Measurements from ENCODE around the gene NXN.
"Not testable (repeated sequence)": the region's sequence is repeated elsewhere in the genome, so short reads cannot be mapped to it uniquely, and the experiment has no call there.

NXN gene

GRCh38 chr17:979212-979538 lies 401 bp downstream of the NXN start:
- DNase-seq (ENCODE audit: low read depth in 2 of 2) = no peak

DNA sequence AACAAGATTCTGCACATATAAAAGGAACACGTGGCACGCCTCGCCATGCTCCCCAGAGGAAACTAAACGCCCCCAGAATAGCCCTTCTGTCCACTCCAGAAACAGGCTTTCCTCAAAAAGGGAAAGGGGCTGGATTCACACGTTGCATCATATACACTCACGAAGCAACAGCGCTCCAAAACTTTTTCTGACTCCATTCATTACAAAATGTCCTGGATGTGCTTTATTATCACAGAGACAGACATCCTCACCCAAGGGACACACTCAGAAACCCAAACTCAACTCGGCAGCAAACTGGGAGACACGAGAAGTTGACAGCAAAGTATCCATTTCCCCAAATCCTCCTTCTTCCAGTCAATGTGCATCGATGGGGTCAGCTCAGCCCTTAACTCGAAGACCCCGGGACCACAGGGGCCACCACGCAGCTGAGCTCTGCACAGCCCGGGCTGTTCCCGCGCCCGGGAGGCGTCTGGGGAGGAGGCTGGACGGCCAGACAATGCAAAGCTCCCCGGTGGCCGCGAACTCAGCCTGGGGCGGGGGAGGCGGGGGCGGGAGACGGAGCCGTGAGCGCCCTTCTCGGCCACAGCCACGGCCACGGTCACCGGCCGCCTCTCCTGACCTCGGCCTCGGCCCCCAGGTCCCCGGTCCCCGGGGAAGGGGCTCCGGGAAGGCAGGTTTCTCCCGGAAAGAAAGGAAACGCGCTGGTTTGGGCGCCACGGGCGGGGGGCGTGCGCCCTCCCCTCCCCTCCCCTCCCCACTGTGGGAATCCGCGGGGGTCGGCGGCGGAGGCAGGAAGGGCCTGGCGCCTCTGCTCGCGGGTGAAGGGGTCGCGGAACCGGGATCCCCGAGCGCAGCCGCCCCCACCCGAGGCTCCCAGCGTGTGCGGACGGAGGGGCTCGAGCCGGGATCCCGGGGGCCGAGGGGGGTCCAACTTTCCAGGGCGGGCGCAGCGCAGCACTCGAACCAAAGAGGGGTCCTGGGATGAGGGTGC lies 1.2 kb downstream of the NXN start:
- no peak for DNase-seq (ENCODE audit: low read depth in 2 of 2)

DNA sequence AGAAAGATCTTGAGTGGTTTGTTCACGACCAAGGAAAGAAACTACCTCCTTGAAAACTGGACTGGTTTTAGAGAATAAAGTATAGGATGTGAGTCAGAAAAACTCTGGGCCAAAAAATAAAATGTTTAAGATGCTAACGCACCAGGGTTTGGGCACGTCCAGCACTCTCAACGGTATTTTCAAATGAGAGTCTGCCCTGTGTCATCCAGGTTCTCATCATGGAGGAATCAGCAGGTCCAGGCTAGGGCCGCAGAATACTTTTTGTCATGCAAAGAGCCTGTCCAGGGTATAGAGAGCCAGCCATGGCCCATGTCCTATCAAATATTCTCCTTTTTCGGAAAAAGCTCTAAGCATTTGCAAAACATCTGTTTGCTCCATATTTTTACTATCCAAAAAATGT lies 2.4 kb downstream of the NXN start:
- DNase-seq (ENCODE audit: low read depth in 2 of 2) = no peak

- no peak for DNase-seq (ENCODE audit: low read depth in 2 of 2)
These were observed 3.3 kb downstream of the NXN start for GRCh38 chr17:976312-976711.

GRCh38 chr17:975371-975915 lies 4.1 kb downstream of the NXN start:
- DNase-seq (ENCODE audit: low read depth in 2 of 2) = no peak

DNA sequence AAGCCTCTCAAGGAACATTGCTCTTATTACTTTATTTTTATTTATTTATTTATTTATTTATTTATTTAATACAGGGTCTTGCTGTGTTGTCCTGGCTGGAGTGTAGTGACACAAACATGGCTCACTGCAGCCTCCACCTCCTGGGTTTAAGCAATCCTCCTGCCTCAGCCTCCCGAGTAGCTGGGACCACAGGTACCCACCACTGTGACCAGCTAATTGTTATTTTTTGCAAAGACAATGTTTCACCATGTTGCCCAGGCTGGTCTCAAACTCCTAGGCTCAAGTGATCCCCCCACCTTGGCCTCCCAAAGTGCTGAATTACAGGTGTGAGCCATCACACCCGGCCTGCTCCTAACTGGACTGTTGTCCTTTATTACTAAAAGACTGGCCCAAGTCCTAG lies 4.8 kb downstream of the NXN start:
- not testable (repeated sequence) for DNase-seq (ENCODE audit: low read depth in 2 of 2)

- DNase-seq (ENCODE audit: low read depth in 2 of 2) = no peak
These were observed 6.5 kb downstream of the NXN start for GRCh38 chr17:973053-973452.

- not testable (repeated sequence) for DNase-seq (ENCODE audit: low read depth in 2 of 2)
These were observed 7.7 kb downstream of the NXN start for GRCh38 chr17:971861-972260.

GRCh38 chr17:970364-970763 lies 9.2 kb downstream of the NXN start:
- DNase-seq (ENCODE audit: low read depth in 2 of 2) = no peak

DNA sequence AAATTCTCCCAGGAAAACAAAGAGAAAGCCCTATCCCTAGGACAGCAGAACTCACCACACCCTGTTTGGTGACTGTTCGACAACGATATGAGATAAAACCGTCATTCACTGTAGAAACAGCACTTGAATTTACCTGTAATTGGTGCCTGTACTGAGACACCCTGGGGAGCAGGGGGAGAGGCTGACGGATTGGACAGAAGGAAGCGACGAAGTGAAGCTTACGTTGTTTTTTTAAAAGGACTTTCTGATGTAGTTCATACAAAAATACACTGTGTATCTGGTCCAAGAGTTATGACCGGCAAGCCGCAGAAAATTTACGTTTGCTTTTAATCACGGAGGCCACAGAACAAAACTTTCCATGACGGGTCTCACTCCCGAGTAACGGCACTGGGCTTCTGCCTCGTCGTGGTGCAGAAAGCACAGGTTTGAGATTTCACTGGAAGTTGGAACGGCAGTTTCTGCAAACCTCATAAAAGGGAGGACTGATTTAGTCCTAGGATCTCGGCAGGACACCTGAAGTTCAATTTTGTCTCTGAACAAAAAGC lies 9.7 kb downstream of the NXN start:
- no peak for DNase-seq (ENCODE audit: low read depth in 2 of 2)

- no peak for DNase-seq (ENCODE audit: low read depth in 2 of 2)
These were observed 10.5 kb downstream of the NXN start for GRCh38 chr17:968812-969730.

DNA sequence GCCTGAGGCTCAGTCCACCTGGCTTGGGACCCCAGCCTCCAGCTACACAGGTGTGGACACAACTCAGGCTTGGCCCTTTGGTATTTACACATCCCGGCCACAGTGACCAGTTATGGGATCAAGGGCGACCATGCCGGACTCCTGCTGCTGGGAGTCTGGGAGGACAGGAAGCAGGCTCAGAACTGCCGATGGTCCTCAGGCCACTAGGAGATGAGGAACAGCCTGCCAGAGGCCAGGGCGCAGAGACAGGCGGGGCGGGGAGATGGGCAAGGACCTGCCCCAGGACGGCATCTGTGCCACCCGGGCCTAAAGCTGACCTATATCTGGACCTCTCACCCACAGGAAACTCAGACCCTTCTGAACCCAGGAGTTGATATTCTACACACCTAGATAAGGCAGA lies 12.5 kb downstream of the NXN start:
- DNase-seq (ENCODE audit: low read depth in 2 of 2) = no peak

- DNase-seq (ENCODE audit: low read depth in 2 of 2) = no peak
These were observed 14.1 kb downstream of the NXN start for GRCh38 chr17:965311-965989.

GRCh38 chr17:964876-965275 lies 14.7 kb downstream of the NXN start:
- DNase-seq (ENCODE audit: low read depth in 2 of 2) = no peak

DNA sequence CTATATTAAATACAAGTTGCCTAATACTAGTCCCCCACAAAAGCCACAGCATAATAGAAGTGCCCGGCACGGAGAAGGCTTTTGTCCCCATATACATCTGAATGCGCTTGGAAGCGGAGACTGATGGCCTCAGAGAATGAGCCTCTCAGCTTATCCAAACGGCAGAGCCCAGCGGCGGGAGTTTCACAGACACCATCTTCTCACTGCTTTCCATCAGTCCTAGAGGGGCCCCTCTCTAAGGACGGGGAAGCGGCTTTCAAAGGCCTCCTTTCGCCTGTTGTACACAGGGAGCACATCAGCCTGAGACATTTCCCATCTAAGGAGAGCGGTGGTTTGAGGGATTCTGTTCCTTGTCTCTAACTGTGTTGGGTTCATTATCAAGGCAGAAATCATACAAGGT lies 16.9 kb downstream of the NXN start:
- DNase-seq (ENCODE audit: low read depth in 2 of 2) = no peak

GRCh38 chr17:962166-962565 lies 17.4 kb downstream of the NXN start:
- DNase-seq (ENCODE audit: low read depth in 2 of 2) = no peak

GRCh38 chr17:958712-959451 lies 20.7 kb downstream of the NXN start:
- DNase-seq (ENCODE audit: low read depth in 2 of 2) = no peak

DNA sequence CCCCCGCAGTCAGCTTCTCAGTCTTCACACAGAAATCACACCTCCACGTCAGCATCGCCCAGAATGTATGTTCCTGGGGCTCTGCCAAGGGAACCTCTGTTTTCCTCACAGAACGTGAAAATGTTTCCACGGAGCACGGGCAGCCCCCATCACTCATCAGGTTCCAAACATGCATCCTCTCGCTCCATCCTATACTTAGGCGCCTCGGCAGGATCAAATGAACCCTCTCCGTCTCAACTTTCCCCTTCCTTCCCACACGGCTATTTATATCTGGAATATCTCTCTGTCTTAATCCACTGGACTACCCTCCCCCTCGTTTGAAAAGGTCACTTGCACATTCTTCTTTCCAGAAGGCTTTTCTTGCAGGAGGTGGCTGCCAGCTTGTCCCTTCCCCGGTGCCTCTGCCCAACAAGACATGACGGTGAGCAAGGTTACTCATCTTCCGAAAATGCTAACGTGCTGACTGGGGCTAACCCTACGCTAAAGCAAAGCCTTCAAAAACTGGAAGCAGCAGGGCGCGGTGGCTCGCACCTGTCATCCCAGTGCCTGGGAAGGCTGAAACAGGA lies 21.6 kb downstream of the NXN start:
- no peak for DNase-seq (ENCODE audit: low read depth in 2 of 2)

DNA sequence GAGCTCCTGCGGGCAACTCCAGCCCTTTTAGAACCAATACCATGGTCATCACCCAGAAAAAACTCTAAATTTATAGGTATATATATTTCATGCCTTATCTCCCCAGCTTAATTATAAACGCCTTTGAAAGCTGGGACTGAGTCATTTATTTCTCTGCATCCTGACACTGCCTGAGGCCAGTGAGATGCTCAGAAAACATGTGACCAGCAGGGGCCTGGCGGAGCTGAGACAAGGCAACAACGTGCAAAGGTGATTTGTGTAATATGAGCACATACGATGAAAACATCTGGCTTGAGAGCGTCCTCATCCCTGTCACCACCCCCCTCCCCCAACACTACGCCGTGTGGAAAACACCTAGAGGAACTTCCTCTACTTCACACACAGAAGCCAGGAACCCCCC lies 22.7 kb downstream of the NXN start:
- no peak for DNase-seq (ENCODE audit: low read depth in 2 of 2)

- no peak for DNase-seq (ENCODE audit: low read depth in 2 of 2)
These were observed 25.0 kb downstream of the NXN start for GRCh38 chr17:954431-955164.
